Activated CD4-positive, CD25-positive, alpha-beta regulatory T cell treated with anti-CD3 and anti-CD28 coated beads, Interleukin-2, amount 50 U/mL, for 72 hours (primary cell): ENCODE measurements around the gene SLC45A1.

ENCODE experiments used
- DNase-seq: peaks from one replicate; pipeline ENCODE4 v3.0.0; 2021

The SLC45A1 gene

GRCh38 chr1:8312235-8313218 lies 5.4 kb upstream of the SLC45A1 start:
- no peak for DNase-seq

GRCh38 chr1:8313231-8313630 lies 4.7 kb upstream of the SLC45A1 start:
- DNase-seq: no peak

- no peak for DNase-seq
Measured at GRCh38 chr1:8314346-8315280, 3.3 kb upstream of the SLC45A1 start.

GRCh38 chr1:8315573-8316475 lies 2.1 kb upstream of the SLC45A1 start:
- DNase-seq: no peak

GRCh38 chr1:8318436-8318835 lies 522 bp downstream of the SLC45A1 start:
- DNase-seq: no peak

GRCh38 chr1:8321612-8322011 lies 3.7 kb downstream of the SLC45A1 start:
- DNase-seq: no peak

- DNase-seq: no peak
Measured at GRCh38 chr1:8323706-8324105, 5.8 kb downstream of the SLC45A1 start.

- no peak for DNase-seq
Measured at GRCh38 chr1:8324176-8324810, 6.4 kb downstream of the SLC45A1 start.

- no peak for DNase-seq
Measured at GRCh38 chr1:8325771-8326170, 7.9 kb downstream of the SLC45A1 start.

GRCh38 chr1:8326265-8326664 lies 8.4 kb downstream of the SLC45A1 start:
- DNase-seq: no peak

- no peak for DNase-seq
Measured at GRCh38 chr1:8328271-8328670, 10.4 kb downstream of the SLC45A1 start.

GRCh38 chr1:8329439-8329838 lies 11.5 kb downstream of the SLC45A1 start:
- DNase-seq: no peak

GRCh38 chr1:8329858-8330257 lies 11.9 kb downstream of the SLC45A1 start:
- DNase-seq: no peak

GRCh38 chr1:8330271-8331125 lies 12.6 kb downstream of the SLC45A1 start:
- DNase-seq: no peak

- DNase-seq: no peak
Measured at GRCh38 chr1:8332806-8333205, 14.9 kb downstream of the SLC45A1 start.

- no peak for DNase-seq
Measured at GRCh38 chr1:8333246-8333987, 15.5 kb downstream of the SLC45A1 start.

- DNase-seq: no peak
Measured at GRCh38 chr1:8334106-8334851, 16.4 kb downstream of the SLC45A1 start.

GRCh38 chr1:8335246-8335645 lies 17.3 kb downstream of the SLC45A1 start:
- DNase-seq: no peak

GRCh38 chr1:8337776-8338525 lies 20.0 kb downstream of the SLC45A1 start:
- no peak for DNase-seq
